K562 (cell line): ENCODE data around the gene MCC. TPM values are rescaled to one million over a fixed set of nuclear protein-coding genes. Genes with fewer than 3 reads are reported as not detected.

Source experiments
- CAMTA2 ChIP-seq: fragments of 250-450 bp; sonication (Bioruptor Pico); conservative IDR thresholded peaks from 2 replicates; pipeline ENCODE4 v1.5.1; 2022
- ESRRA ChIP-seq: fragments of 450-650 bp; IDR thresholded peaks from 2 replicates; pipeline ENCODE4 v1.6.1; 2014; ENCODE audit warnings: low read depth, mild to moderate bottlenecking, moderate library complexity, borderline replicate concordance
- FOXP1 ChIP-seq: sonication (generic); formaldehyde crosslinking; IDR thresholded peaks from 2 replicates; pipeline ENCODE4 v1.8.0; 2022; ENCODE audit warnings: mild to moderate bottlenecking, missing genetic modification reagents
- KDM2B ChIP-seq: fragments of 250-450 bp; sonication (Bioruptor Pico); IDR thresholded peaks from 2 replicates; pipeline ENCODE4 v1.8.0; 2021; ENCODE audit warnings: mild to moderate bottlenecking, moderate library complexity
- KLF13 ChIP-seq: fragments of 450-650 bp; IDR thresholded peaks from 2 replicates; pipeline ENCODE4 v1.6.1; 2016; ENCODE audit warnings: missing genetic modification characterization, low read depth, mild to moderate bottlenecking, missing compliant biosample characterization, moderate library complexity, borderline replicate concordance
- MEF2A ChIP-seq: IDR thresholded peaks from 2 replicates; pipeline ENCODE4 v1.6.1; 2011; ENCODE audit warnings: low read depth, mild to moderate bottlenecking, low read length, moderate library complexity; ENCODE audit not compliant: control insufficient read depth
- MGA ChIP-seq: fragments of 450-650 bp; IDR thresholded peaks from 2 replicates; pipeline ENCODE4 v1.6.1; 2016; ENCODE audit warnings: mild to moderate bottlenecking, moderate library complexity
- POU5F1 ChIP-seq: fragments of 150-350 bp; IDR thresholded peaks from 2 replicates; pipeline ENCODE4 v1.6.1; 2014; ENCODE audit warnings: borderline replicate concordance, low read length, low read depth, mild to moderate bottlenecking; ENCODE audit not compliant: partially characterized antibody
- PURB ChIP-seq: sonication (generic); formaldehyde crosslinking; IDR thresholded peaks from 2 replicates; pipeline ENCODE4 v1.9.0; 2021; ENCODE audit warnings: low read depth, mild to moderate bottlenecking, missing genetic modification reagents
- ZBTB12 ChIP-seq: fragments of 250-450 bp; sonication (Bioruptor Pico); IDR thresholded peaks from 2 replicates; pipeline ENCODE4 v1.4.0; 2020
- ZNF121 ChIP-seq: sonication (generic); formaldehyde crosslinking; conservative IDR thresholded peaks from 2 replicates; pipeline ENCODE4 v1.8.0; 2022; ENCODE audit warnings: missing genetic modification reagents
- ZNF134 ChIP-seq: fragments of 250-450 bp; sonication (Bioruptor Pico); conservative IDR thresholded peaks from 2 replicates; pipeline ENCODE4 v1.4.0; 2020
- polyA plus RNA-seq, 8 experiments: library from polyadenylated mRNA; depleted of rRNA in 4 of 8; stranded (reverse) in 5 of 8; unstranded in 3 of 8; fragments of >200 nt; fragmentation: Nextera tagmentation in 2 of 8; fragmentation: Illumina TruSeq in 1 of 8; extraction: Ambion mirVana in 2 of 8; extraction: Trizol in 1 of 8; gene quantifications; 2 replicates each; pipeline versions ENCODE4 v1.2.1 to v1.2.3, GENCODE V29; 2011 to 2014; ENCODE audit warnings: inconsistent platforms in 1 of 8, missing spikeins in 1 of 8
- total RNA-seq, 7 experiments: library from RNA; depleted of rRNA in 6 of 7; stranded (reverse); fragments of >200 nt in 6 of 7; fragmentation: Illumina TruSeq in 2 of 7; extraction: Trizol in 2 of 7; gene quantifications; 2 replicates each; pipeline versions ENCODE4 v1.2.1 to v1.2.3, GENCODE V29; 2011 to 2021; ENCODE audit warnings: low replicate concordance in 1 of 7

MCC gene
- total and polyA plus RNA-seq, 9 of the 15 experiments (the other 6 are each of a cell fraction or from before 2014, with no cell fraction given): 0.04 to 0.24 (median 0.06) TPM; not detected in 1

DNA sequence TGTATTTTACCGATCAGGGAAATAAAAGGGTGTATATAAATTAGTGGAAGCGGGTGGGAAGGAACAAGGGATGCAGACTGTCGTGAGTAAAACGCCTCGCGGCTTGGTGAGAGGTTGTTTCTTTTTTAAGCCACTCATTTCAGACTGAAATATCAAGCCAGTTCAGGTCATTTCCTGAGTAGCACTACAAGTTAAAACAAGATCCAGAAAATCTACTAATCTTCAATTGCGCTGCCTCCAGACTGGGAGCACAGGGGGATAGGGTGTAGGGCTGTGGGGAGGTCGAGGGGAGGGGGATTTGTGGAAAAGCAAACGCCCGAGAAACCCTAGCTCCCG lies 194.3 kb downstream of the MCC start (continued):
- no peak for TF ChIP-seq MGA
- TF ChIP-seq ZNF121 (CRISPR knock-in tag): no peak
- TF ChIP-seq ESRRA: no peak
- TF ChIP-seq PURB (CRISPR knock-in tag): no peak
- no peak for TF ChIP-seq MEF2A
- no peak for TF ChIP-seq ZBTB12 (CRISPR knock-in tag)
- TF ChIP-seq CAMTA2: no peak
- no peak for TF ChIP-seq ZNF134 (CRISPR knock-in tag)
- TF ChIP-seq FOXP1 (CRISPR knock-in tag): no peak
- no peak for TF ChIP-seq POU5F1
- TF ChIP-seq KDM2B (CRISPR knock-in tag): no peak
- TF ChIP-seq KLF13 (tag): no peak
